Activated gamma-delta T cell treated with anti-CD3 and anti-CD28 coated beads, Interleukin-2, amount 50 U/mL, for 16 hours (primary cell): ENCODE measurements around the gene CD44.

Experiments used
- DNase-seq: peaks from one replicate; pipeline ENCODE4 v3.0.0-alpha.2; 2020; ENCODE audit warnings: low read depth

The CD44 gene

DNA sequence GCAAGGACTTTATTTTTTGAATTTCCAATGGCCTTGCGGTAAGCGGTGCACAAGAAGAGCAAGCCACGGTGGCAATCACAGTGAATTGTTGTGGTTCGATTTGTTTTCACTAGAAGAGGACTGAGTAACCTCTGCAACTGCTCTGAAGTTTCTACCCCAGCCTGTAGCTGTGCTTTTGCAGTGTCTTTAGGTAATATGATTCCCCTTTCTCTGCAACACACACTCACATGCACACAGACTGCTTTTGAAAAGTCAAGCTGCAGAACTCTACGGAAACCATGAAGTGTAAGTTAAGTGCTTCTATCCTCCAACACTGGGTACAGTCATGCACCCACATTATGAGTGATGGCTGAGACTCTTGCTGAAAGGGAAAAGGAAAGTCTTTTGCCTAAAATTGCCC is 38.4 kb downstream of the CD44 start:
- no peak for DNase-seq

DNA sequence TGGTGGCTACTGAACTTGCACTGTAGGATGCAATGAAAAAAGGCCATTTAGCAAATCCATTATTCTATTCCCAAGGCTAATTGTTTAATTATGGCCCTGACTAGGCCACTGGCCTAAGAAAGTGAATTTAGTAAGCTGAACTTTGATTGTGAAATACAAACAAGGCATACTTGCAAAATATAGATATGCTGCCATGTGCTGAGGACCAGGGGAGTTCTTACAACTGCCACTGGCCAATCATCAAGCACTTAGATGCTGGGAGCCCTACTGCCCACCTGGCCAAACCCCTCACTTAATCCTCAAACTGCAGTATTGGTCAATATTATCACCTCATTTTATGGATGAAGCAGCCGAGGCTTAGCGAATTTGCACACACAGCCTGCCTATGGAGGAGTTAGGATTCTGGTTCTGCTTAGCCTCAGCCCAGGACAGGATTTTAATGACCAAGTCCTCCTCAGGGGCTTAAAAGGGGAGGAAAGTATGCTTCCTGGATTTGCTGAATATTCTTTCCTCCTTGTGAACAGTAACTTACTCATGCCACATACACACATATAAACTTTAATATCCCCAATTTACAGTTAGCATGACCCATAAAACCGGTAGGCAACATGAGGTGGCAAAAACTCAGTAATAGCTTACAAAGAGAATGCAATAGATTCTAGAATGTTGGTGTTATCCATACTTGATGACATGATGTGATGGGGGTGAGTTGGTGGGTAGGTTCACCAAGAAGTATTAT is 39.3 kb downstream of the CD44 start:
- DNase-seq, result no peak

DNA sequence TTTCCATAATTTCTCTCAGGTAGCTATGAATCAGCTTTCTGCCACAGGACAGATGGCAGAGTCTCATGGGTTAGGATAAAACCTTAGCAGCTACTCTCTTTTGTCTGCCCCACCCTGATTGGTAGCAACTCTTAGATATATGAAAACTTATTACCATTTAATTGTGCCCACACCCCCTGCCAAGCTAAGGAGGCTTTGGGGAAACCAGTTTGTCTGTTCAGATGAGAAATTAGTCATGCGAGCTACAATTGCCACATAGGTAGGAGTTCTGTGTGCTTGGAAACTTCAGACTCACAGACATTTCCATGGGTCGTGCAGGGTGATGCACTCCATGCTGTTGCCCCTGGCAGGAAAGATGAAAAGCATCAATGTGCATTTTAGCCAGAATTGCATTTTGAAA is 39.9 kb downstream of the CD44 start:
- DNase-seq, result no peak

DNA sequence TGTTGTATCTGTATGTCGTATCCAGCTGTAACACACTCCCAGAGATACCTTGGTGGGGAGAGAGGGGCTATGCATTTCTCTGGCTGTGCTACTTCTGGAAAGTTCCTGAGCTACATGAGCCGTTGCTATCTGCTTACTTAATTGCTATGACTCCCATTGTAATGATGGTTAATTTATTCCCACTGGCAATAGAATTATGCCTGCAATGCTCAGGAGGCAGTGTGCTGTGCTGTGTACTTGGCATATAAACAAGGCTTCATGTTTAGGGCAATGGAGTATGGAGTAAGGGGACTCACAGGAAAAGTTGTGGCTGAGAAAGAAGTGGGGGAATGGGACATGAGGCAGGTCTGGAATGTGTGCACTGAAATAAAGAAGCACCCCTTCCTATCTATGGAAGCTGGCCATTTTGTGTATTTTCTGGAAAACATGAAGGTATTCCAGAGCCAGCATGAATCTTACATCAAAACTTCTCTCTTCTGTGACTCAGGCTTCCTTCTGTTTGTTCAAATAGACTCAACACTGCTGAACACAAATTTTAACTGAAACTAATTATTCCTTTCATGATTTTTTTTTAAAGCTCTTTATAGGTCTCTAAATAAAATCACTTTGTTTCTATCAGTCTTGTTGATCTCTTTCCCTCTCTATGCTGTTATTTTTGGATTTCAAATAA is 40.6 kb downstream of the CD44 start:
- no peak for DNase-seq

DNA sequence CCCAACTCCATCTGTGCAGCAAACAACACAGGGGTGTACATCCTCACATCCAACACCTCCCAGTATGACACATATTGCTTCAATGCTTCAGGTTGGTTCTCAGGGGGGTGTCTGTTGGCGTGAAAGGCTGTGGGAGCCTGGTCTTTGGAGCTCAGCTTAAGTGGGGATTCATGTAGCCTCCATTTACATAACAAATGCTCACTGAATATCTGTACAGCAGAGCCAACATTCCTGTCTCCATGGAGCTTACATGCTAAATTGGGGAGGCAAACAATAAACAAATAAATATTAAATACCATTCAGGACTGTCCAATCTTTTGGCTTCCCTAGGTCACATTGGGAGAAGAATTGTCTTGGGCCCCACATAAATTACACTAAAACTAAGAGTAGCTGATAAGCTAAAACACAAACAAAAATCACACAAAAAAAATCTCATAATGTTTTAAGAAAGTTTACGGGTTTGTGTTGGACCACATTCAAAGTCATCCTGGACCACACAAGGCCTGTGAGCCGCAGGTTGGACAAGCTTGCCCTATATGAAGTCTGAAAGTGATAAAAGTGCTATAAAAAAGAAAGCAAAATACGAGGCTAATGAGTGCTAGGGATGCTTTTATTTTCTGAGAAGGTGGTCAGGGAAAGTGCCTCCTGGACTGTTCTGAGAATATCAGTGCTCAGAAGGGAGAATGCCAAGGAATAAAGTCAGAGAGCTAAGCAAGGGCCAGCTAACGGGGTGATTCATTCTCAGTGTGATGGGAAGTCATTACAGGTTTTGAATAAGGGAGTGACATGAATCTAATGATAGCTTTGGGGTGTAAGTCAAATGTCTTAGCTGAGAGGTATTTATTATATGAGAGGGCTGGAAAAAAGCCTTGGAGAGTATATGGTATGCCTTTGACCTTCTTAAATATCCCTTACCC is 41.6 kb downstream of the CD44 start:
- no peak for DNase-seq

DNA sequence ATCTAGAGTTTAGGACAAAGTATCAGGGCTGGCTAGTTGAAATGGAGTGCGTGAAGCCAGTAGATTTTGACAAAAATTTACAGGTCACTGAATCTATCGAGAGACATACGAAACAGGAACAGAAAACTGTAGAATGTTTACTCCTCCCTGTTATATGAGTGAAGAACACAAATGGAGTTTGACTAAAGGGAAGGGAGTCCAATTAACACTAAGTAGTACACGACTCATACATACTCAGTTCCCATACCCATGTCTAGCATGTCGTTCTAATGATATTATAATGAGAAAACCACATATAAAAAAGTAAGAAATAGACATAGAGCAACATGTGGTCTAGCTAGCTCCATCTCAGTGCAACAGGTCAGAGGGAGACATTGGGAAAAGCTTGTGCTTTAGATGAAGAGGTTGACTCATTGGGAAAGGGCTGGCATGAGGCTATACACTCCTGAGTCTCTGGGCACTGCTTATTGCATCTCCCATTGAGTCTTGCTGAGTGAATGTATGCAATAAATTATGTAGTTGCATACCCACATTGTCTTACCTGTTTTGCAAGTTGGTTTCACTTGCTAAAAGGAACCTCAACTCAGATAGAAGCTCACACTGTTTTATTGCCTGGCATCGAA is 43.5 kb downstream of the CD44 start:
- DNase-seq, result no peak

DNA sequence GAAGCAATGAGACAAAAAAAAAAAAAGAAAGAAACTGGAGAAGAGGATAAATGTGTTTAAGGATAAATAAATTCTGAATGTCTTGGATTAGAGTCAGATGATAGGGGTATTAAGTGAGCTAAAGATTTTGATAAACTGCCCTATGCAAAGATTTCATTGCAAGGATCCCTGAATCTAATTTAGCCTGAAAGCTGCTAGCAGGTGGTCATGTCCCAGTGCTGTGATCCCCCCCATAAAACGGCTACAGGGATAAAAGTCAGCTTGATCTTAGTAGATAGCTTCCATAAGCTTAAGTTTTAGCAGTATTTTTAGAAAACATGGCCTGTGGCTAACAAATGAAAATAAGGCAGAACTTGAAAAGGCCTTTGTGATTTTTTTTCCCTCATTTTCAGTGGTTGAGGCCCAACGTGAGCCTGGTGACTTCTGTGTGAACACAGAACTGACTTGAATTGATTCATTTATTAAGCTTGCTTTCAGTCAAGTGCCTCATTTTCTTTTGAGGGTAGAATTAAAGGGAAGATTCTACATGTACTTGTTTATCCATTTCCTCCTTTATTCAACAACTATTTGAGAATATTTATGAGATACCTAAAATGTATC is 44.5 kb downstream of the CD44 start:
- DNase-seq, result no peak

DNA sequence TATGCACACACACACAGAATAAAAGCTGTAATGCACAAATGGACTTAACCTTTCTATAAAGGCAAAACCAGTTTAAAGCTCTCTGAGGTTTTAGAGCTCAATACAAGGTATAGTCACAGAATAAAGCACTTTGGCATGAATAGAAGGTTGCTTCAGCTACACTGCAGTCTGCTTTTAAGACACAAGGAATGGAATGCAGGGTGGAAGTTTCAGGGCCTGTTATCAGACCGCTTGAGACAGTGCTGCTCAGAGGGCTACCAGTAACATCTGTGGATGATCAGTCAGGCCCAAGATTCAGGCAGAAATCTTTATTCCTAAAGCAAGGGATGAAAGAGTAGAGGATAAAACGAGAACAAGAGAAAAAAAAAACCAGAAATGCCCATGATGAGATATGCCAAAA is 46.7 kb downstream of the CD44 start:
- DNase-seq, result no peak

DNA sequence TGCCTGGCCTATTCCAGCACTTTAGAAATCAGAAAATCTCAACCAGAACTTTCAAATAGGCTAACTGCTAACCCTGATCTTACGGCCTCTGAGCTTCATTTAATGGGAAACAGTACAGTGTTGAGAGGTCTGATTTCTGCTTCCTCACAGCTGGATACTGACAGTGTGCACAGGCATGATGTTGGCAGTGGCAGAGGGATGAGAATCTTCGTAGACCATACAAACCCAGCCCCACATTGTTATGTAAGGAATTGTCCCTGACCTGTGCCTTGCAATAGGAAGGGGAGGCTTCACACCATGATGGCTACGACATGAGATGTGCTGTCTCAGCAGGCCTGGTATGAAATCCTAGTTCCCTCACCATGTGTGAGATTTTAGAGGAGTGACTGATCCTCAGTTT is 49.0 kb downstream of the CD44 start:
- DNase-seq, result no peak

DNA sequence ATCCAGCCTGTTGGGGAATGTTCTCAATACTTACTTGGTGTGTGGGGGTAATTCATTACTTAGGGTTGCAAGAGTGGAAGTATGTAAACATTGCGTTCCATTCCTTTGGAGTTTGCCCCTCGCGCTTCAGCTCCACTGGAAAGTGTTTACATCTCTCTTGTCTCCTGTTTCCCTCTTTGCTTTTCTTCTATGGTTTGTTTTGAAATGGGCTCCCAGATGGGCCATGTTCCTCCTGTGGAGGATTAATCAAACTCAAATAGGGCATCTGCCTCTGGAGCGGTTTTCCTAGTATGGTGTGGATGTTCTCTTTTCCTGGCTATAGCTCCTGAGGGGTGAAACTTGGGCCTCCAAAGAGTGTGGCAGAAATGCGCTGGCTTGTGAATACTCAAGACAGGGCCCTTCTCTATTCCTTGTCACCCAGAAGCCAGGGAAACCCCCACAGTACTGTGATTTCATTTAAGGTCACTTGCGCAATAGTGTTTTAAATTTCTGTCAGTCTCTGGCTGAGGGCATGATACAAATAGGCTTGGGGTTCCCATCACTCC is 51.9 kb downstream of the CD44 start:
- DNase-seq, result no peak

DNA sequence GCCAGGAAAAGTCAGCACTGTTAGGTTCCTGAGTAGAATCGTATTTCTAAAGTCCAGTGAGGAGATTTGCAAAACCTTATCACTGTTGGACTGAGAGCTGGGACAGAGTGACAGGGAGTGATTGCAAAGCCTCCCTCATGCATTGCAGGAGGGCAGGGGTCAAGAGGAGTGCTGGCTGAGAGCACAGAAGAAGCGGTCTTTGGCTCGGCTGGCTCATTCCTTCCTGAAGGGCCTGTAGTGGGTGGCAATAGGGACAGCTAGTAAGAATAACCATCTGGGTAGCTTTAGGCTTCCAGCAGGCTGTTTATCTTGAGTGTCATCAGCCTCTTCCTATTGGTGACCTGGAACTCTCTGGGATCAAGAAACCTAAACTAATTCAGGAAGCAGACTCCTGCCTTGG is 53.4 kb downstream of the CD44 start:
- DNase-seq, result no peak

DNA sequence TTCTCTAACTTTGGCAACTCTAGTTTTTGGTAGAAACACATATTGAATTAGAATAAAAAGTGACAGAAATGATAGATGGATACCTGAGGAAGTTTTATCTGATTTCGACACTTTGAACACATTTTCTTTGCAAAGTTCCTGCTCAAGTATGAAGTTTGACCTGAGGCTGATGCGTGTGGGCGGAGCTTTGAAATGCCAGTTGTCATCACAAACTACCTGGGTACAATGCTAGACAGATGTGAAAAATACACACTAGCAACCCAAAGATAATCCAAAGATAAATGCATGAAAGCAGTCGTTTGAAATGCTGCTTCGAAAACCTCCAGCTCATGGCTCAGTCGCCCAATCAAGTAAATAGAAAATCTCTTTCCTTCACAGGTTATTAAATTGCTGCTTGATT is 54.8 kb downstream of the CD44 start:
- DNase-seq, result no peak

DNA sequence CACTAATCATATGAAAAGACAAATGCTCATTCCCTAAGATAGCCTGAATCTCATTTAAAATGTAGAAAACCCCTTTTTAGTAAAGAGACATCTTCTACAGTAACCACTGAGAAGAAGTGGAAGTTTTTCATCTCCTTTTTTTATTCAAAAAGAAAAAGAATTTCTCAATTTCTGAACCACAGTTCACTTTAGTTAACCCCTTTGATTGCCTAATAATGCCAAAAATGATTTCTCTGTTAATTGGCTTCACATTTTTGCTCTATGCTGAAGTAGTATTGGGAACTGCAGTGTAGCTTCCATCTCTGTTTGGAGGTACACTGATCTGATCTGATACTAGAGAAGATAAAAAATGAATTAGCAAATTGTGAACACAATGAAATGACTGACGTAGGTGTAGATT is 58.3 kb downstream of the CD44 start:
- DNase-seq, result no peak

DNA sequence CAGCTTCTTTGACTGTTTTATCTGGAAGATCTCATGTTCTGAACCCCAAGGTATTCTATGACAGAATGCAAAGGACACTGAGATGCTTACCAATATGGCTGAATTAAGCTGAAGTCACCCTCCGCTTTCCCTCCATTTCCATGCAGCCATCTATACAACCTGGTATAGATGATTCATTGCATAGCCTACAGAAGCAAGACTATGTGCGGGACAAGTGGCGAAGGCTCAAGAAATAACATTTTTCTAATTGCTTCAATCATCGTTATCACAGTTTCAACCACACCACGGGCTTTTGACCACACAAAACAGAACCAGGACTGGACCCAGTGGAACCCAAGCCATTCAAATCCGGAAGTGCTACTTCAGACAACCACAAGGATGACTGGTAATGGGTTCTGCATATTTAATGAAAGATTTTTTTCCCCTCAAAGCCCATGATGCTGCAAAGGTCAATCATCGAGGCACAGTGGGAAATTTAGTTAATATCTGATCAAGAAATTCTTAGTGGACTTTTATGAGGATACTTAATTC is 61.9 kb downstream of the CD44 start:
- DNase-seq, result no peak

DNA sequence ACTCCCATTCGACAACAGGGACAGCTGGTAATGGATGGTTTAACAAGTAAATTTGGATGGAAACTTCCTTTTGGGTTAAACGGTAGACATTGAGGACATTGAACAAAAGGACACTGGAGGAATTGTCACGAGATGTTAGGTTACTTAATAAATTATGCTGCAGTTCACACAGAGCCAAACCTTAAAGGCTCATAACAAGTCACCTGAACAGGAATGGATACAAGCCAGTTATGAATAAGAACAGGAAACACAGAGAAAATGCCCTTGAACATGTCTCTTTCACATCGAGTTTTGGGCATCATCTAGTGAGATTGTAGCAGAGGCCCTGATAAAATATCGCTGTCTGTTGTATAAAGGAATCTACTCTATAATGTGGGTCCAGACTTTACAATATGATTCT is 65.6 kb downstream of the CD44 start:
- DNase-seq, result no peak

DNA sequence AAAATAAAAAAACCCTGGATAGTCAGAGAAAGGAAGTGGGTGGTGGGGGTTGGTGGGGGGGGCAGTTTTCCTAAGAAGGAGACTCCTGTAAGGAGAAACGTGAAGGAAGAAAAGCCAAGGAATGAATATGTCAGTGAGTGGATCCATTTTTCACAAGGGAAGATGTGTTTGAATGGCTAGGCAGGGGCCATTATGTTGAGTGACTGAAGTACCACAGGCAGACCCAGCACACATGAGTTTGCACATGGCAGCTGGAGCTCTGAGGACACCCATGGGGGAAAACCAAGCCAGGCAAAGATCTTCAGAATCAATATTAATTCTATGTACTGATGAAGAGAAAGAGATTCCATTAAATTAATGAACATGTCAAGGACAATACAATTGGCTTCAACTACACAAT is 67.6 kb downstream of the CD44 start:
- no peak for DNase-seq

DNA sequence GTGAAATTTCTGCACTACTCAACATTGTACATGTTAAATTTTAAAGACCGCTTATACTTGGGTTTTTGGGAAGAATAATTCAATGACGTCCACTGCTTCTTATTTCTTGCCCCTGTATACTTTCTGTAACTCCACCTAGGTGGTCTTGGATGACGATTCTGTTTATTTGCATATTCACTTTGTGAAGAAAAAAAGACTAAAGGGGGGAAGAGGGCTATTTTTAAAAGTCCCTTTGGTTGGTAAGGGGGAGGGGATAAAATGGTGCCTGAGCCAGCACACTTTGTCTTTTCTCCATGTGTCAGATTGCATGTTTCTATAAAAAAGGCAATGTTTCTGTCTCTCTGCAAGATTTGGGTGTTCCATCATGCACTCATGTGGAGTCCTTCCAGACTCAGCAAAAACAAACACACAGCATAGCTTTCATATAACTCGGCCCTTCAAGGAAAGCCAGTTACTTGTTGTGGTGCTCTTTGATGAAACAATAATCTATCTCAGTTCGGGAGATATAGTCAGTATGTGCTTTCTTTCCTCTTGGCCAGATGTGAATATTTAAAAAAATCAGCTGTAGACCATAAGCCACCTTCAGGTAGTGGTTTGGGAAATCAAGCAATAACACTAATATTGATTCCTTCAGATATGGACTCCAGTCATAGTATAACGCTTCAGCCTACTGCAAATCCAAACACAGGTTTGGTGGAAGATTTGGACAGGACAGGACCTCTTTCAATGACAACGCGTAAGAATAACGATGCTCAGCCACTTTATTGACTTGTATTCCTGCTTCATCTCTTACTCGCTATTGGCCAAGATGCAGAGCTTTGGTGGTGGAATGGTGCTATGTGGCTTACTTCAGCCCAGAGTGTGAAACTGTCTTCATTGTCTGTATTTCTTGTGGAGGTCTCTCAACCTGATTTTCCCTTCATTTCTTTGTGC is 68.8 kb downstream of the CD44 start:
- no peak for DNase-seq

DNA sequence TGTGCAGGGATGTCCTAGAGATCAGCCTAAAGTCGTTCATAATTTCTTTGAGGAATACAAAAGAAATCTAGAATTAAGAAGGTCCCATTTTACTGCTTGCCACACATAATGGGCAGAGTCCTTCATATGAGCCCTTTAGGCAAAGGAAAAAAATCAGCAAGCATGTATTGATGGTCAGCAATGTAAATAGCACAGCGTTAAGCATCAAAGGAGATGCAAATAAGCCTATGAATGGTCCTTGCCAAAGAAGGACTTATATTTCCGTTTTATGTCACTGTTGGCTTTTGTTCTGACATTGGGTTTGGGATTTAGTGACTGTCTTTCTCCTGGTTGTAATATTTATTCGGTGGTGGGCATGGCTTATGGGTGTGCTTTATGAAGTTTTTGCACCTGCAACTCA is 69.8 kb downstream of the CD44 start:
- no peak for DNase-seq

DNA sequence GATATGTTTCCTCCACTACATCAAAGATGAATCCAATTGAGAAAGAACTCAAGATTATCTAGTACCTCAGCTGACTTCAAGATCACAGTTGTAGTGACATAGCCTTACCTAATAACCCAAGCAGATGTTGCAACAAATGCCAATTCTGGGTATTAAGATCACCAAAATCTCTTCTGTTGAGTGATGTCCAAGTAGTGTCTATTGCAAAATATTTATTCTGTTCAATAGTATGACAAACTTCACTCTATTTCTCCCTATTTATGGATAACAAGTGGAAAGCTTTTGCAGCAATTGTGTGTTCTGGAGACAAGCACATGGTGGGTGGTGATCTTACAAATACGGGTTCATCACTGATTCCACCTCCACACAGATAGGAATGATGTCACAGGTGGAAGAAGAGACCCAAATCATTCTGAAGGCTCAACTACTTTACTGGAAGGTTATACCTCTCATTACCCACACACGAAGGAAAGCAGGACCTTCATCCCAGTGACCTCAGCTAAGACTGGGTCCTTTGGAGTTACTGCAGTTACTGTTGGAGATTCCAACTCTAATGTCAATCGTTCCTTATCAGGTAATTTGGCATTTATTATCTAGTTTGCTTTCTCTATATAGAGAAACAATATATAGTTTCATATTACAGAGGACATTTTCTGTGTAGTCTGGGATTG is 72.0 kb downstream of the CD44 start:
- DNase-seq, result no peak

DNA sequence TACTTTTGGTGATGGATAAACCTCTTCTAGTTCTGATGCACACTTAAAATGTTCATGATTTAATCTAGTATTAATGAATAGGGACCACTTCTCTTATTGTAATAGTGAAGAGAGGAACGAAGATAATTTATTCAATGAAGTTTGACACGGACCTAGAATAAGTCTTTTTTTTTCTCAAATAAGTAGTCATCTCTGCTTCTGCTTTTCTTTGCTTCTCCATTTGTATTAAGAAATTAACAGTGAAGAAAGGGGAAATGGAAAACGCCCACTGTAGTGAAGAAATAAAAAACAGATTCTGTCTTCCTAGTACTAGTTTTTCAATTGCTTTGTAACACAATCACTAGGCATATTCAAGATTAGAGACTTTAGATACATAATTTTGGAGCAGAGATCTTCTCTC is 73.0 kb downstream of the CD44 start:
- no peak for DNase-seq
